Kidney (tissue), 14 donors: ENCODE data around the gene FAAH. TPM values are rescaled to one million over a fixed set of nuclear protein-coding genes. Genes with fewer than 3 reads are reported as not detected.

ENCODE experiments used
- DNase-seq, 5 donors: peaks; one replicate each; pipeline ENCODE4 v3.0.0-alpha.2; 2013 to 2020
- FAIRE-seq: peaks from 2 replicates; lab custom pipeline; 2012; peaks lifted over from hg19 to GRCh38; lab: Jason Lieb, UNC
- H3K27ac ChIP-seq, 2 donors: one replicate each; pipeline ENCODE4 v1.7.0; 2013; ENCODE audit warnings: low read depth in 2 of 2, low read length in 2 of 2, inconsistent platforms in 1 of 2
- H3K27me3 ChIP-seq: one replicate; pipeline ENCODE4 v1.7.1; 2013; ENCODE audit warnings: low read length, inconsistent platforms; ENCODE audit not compliant: control insufficient read depth, insufficient read depth
- H3K36me3 ChIP-seq, 3 donors: one replicate each; pipeline versions ENCODE4 v1.7.0 to v1.7.1; 2013; ENCODE audit warnings: low read length in 3 of 3, control low read depth in 1 of 3, inconsistent platforms in 1 of 3; ENCODE audit not compliant: insufficient read depth in 3 of 3, control insufficient read depth in 2 of 3
- H3K4me1 ChIP-seq, 3 donors: one replicate each; pipeline versions ENCODE4 v1.7.0 to v1.7.1; 2013; ENCODE audit warnings: low read length in 3 of 3, inconsistent platforms in 1 of 3, low read depth in 1 of 3; ENCODE audit not compliant: control insufficient read depth in 2 of 3, insufficient read depth in 2 of 3
- H3K4me3 ChIP-seq, 3 donors: one replicate each; pipeline versions ENCODE4 v1.7.0 to v1.8.1; 2013; ENCODE audit warnings: low read length in 3 of 3, control low read depth in 1 of 3, inconsistent platforms in 1 of 3
- H3K9ac ChIP-seq, 3 donors: one replicate each; pipeline versions ENCODE4 v1.7.0 to v1.7.1; 2013; ENCODE audit warnings: low read length in 3 of 3, control low read depth in 1 of 3, inconsistent platforms in 1 of 3
- H3K9me3 ChIP-seq, 3 donors: one replicate each; pipeline versions ENCODE4 v1.7.0 to v1.7.1; 2013; ENCODE audit warnings: low read length in 3 of 3, control low read depth in 1 of 3, inconsistent platforms in 1 of 3; ENCODE audit not compliant: control insufficient read depth in 2 of 3, insufficient read depth in 1 of 3
- intact Hi-C: fragments of 100-400 bp; cut with DNase I; formaldehyde crosslinking; loops from one replicate; pipeline ENCODE4 v1.11.1; 2022
- polyA plus RNA-seq: library from polyadenylated mRNA; stranded (reverse); fragments of 350-450 nt; fragmentation: Illumina TruSeq; extraction: RNeasy Lipid Tissue Mini Kit (QIAGEN cat#74804); gene quantifications from one replicate; pipeline ENCODE4 v1.2.3, GENCODE V29; 2014; ENCODE audit warnings: low read depth, low replicate concordance; ENCODE audit not compliant: insufficient read depth
- total RNA-seq: library from RNA; stranded (reverse); fragmentation: NEBNext Ultra II Directional; extraction: Animal tissue kit (Norgen Biotek cat#: 25700); gene quantifications from one replicate; pipeline ENCODE4 v1.2.1, GENCODE V29; 2021
- TF ChIP-seq, protein P1 (sequence below): IDR thresholded peaks from 3 replicates; pipeline ENCODE4 v1.5.1; 2012; ENCODE audit warnings: mild to moderate bottlenecking, moderate library complexity, borderline replicate concordance; ENCODE audit not compliant: insufficient read depth; ENCODE audit errors: extremely low read depth
- donor health status: control.
- donor health status: control.
- donor health status: control.
- donor health status: control.
- donor health status: control.
- donor health status: DM: yes; HTN: yes; CAD: no.
- donor health status: Normal renal cell carcinoma (clear cell type).

Gene FAAH
- total and polyA plus RNA-seq, 2 donors from 2014 or later: 39.3 to 50.7 TPM

- intact Hi-C loops: loop anchor here (5.0 kb wide), 1 partner anchor 80 kb away; no protein-coding TSS in a partner anchor
- Histone ChIP-seq H3K27me3 (peaks cover 37% of the 10 kb centered on the region), H3K9me3 (no peaks in the 10 kb centered on the region), H3K36me3 (no peaks in the 10 kb centered on the region), H3K4me3 (no peak overlapping the region), H3K4me1 (peaks cover 0 to 4% (median 0%) of the 10 kb centered on the region in 3 donors), H3K27ac (no peak overlapping the region), H3K9ac (no peak overlapping the region)
- FAIRE-seq: no peak
- TF ChIP-seq, protein P1, sequence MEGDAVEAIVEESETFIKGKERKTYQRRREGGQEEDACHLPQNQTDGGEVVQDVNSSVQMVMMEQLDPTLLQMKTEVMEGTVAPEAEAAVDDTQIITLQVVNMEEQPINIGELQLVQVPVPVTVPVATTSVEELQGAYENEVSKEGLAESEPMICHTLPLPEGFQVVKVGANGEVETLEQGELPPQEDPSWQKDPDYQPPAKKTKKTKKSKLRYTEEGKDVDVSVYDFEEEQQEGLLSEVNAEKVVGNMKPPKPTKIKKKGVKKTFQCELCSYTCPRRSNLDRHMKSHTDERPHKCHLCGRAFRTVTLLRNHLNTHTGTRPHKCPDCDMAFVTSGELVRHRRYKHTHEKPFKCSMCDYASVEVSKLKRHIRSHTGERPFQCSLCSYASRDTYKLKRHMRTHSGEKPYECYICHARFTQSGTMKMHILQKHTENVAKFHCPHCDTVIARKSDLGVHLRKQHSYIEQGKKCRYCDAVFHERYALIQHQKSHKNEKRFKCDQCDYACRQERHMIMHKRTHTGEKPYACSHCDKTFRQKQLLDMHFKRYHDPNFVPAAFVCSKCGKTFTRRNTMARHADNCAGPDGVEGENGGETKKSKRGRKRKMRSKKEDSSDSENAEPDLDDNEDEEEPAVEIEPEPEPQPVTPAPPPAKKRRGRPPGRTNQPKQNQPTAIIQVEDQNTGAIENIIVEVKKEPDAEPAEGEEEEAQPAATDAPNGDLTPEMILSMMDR: peak; percentile 85
- DNase-seq: peak in 4 of 5 donors; percentile 86 to 88 (median 87)
These were observed 52.8 kb downstream of the FAAH start for GRCh38 chr1:46446646-46447498.

GRCh38 chr1:46447499-46448108 is 53.5 kb downstream of the FAAH start:
- no peak overlapping the region for H3K9ac ChIP-seq
- no peak overlapping the region for H3K4me3 ChIP-seq
- intact Hi-C loops: loop anchor here (5.0 kb wide), 1 partner anchor 80 kb away; no protein-coding TSS in a partner anchor
- H3K36me3 ChIP-seq: no peaks in the 10 kb centered on the region
- H3K27me3 ChIP-seq: peaks cover 37% of the 10 kb centered on the region
- DNase-seq: no peak
- FAIRE-seq: no peak
- TF ChIP-seq, protein P1: no peak
- H3K9me3 ChIP-seq: no peaks in the 10 kb centered on the region
- no peak overlapping the region for H3K27ac ChIP-seq
- H3K4me1 ChIP-seq: peaks cover 0 to 4% (median 0%) of the 10 kb centered on the region in 3 donors

- peaks cover 37% of the 10 kb centered on the region for H3K27me3 ChIP-seq
- TF ChIP-seq, protein P1: no peak
- H3K36me3 ChIP-seq: no peaks in the 10 kb centered on the region
- H3K4me3 ChIP-seq: peak overlapping the region in 1 of 3 donors; percentile 24
- no peak overlapping the region for H3K27ac ChIP-seq
- peaks cover 0 to 4% (median 0%) of the 10 kb centered on the region in 3 donors for H3K4me1 ChIP-seq
- FAIRE-seq (no peak), DNase-seq (peak in 3 of 5 donors; percentile 25 to 47 (median 47))
- intact Hi-C loops: loop anchor here (5.0 kb wide), 1 partner anchor 79 kb away; no protein-coding TSS in a partner anchor
- H3K9me3 ChIP-seq: no peaks in the 10 kb centered on the region
- no peak overlapping the region for H3K9ac ChIP-seq
These were observed 54.2 kb downstream of the FAAH start for GRCh38 chr1:46448109-46448911.
